ENCODE data around the gene KMT2B.

KMT2B gene

GRCh38 chr19:35742121-35742724, 24.4 kb downstream of the KMT2B start, which contains the start of gene IGFLR1:
TSS of gene IGFLR1 (minus strand) at chr19:35742452. CDS start at chr19:35741180, 1,272 bp downstream.
- DNase-seq (ENCODE audit: low spot score) = peak; percentile 74

GRCh38 chr19:35743640-35744429, 26.0 kb downstream of the KMT2B start:
- no peak for DNase-seq (ENCODE audit: low spot score)

GRCh38 chr19:35744430-35745327, 26.9 kb downstream of the KMT2B start:
- DNase-seq (ENCODE audit: low spot score) = peak; percentile 97

GRCh38 chr19:35745328-35746086, 27.7 kb downstream of the KMT2B start, which contains the start of the genes PSENEN and U2AF1L4:
TSS of gene PSENEN (plus strand) at chr19:35745651. CDS start at chr19:35745931, 280 bp downstream.
TSS of gene U2AF1L4 (minus strand) at chr19:35745418. CDS start at chr19:35745391, 27 bp downstream.
- DNase-seq (ENCODE audit: low spot score) = peak; percentile 100

- no peak for DNase-seq (ENCODE audit: low spot score)
Observed at GRCh38 chr19:35746087-35746462, 28.3 kb downstream of the KMT2B start.

GRCh38 chr19:35746531-35746930, 28.7 kb downstream of the KMT2B start:
- no peak for DNase-seq (ENCODE audit: low spot score)

GRCh38 chr19:35748106-35749020, 30.6 kb downstream of the KMT2B start, which contains the start of gene LIN37:
TSS of gene LIN37 (plus strand) at chr19:35748576. CDS start at chr19:35748725, 149 bp downstream.
- peak; percentile 100 for DNase-seq (ENCODE audit: low spot score)

- DNase-seq (ENCODE audit: low spot score) = no peak
Observed at GRCh38 chr19:35750167-35750566, 32.4 kb downstream of the KMT2B start.

GRCh38 chr19:35751839-35752745, 34.3 kb downstream of the KMT2B start:
- DNase-seq (ENCODE audit: low spot score) = no peak

- no peak for DNase-seq (ENCODE audit: low spot score)
Observed at GRCh38 chr19:35752746-35753350, 35.0 kb downstream of the KMT2B start.

- DNase-seq (ENCODE audit: low spot score) = no peak
Observed at GRCh38 chr19:35753634-35754369, 36.0 kb downstream of the KMT2B start.

GRCh38 chr19:35754370-35755130, 36.7 kb downstream of the KMT2B start:
- no peak for DNase-seq (ENCODE audit: low spot score)

- no peak for DNase-seq (ENCODE audit: low spot score)
Observed at GRCh38 chr19:35755131-35755549, 37.3 kb downstream of the KMT2B start.

GRCh38 chr19:35755550-35756376, 38.0 kb downstream of the KMT2B start:
- DNase-seq (ENCODE audit: low spot score) = no peak

- no peak for DNase-seq (ENCODE audit: low spot score)
Observed at GRCh38 chr19:35756377-35757230, 38.8 kb downstream of the KMT2B start, which contains the start of gene HSPB6. TSS of gene HSPB6 (minus strand) at chr19:35757029. CDS start at chr19:35757008, 21 bp downstream.
